ENCODE measurements around the gene CLEC4M.

CLEC4M gene

GRCh38 chr19:7817801-7818200 is 54.8 kb downstream of the CLEC4M start:
- no peak for DNase-seq

DNA sequence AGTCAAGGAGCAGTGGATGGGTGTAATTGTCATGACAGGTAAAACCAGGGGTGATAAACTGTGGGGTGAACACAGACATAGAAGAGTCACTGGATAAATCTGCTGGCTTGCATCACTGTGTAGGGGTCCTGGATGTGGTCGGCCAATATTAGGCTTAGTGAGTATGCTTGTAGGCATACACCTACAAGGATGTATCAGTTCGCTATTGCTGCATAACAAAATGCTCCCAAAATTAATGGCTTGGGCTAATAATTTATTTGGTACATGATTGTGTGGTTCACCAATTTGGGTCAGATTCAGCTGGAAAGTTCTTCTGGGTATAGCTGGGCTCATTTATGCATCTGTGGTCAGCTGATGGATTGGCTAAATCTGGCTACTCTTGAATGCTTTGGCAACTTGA is 55.8 kb downstream of the CLEC4M start:
- DNase-seq: no peak

All from NCI-H1436 treated with DMSO at 0.1 percent for 48 hours (cell line).